SU-DHL-6 (cell line): Measurements from ENCODE around the gene PTPRN2.

Experiments
- H2AFZ ChIP-seq: fragments of 200-600 bp; sonication (generic); 2 replicates; pipeline ENCODE4 v1.6.1; 2014; ENCODE audit warnings: low read depth, mild to moderate bottlenecking, moderate library complexity, mixed read lengths, antibody characterized with exemption, low read length; ENCODE audit not compliant: severe bottlenecking
- H3F3A ChIP-seq: fragments of 200-600 bp; shearing (Covaris generic); 2 replicates; pipeline ENCODE4 v1.6.0; 2016; ENCODE audit warnings: antibody characterized with exemption, mild to moderate bottlenecking; ENCODE audit not compliant: insufficient read depth
- H3K27ac ChIP-seq: fragments of 200-600 bp; sonication (generic); 2 replicates; pipeline ENCODE4 v1.5.1; 2016; ENCODE audit warnings: low read depth, mild to moderate bottlenecking, low read length, moderate library complexity, mixed read lengths
- H3K27me3 ChIP-seq: fragments of 200-600 bp; sonication (generic), shearing (Covaris generic); 2 replicates; pipeline ENCODE4 v1.6.0; 2014; ENCODE audit warnings: mild to moderate bottlenecking, low read length
- H3K36me3 ChIP-seq: fragments of 200-600 bp; sonication (generic); 2 replicates; pipeline ENCODE4 v1.6.1; 2014; ENCODE audit warnings: mild to moderate bottlenecking, low read length, mixed read lengths
- H3K4me2 ChIP-seq: fragments of 300-600, 200-600 bp; shearing (Covaris generic), sonication (generic); 2 replicates; pipeline ENCODE4 v1.6.0; 2014; ENCODE audit warnings: low read length, low read depth, mild to moderate bottlenecking; ENCODE audit not compliant: poor library complexity, severe bottlenecking
- H3K4me3 ChIP-seq: fragments of 200-600 bp; sonication (generic); 2 replicates; pipeline ENCODE4 v1.5.1; 2014; ENCODE audit warnings: antibody characterized with exemption, low read length, mild to moderate bottlenecking, mixed read lengths; ENCODE audit not compliant: insufficient read depth, poor library complexity, severe bottlenecking
- H3K79me2 ChIP-seq: fragments of 200-600 bp; sonication (generic); 2 replicates; pipeline ENCODE4 v1.6.1; 2014; ENCODE audit warnings: mild to moderate bottlenecking, low read length, moderate library complexity; ENCODE audit not compliant: insufficient read depth
- H3K9ac ChIP-seq: fragments of 200-600 bp; sonication (generic); 2 replicates; pipeline ENCODE4 v1.7.0; 2014; ENCODE audit warnings: mild to moderate bottlenecking, low read length
- H3K9me2 ChIP-seq: fragments of 200-600 bp; sonication (generic); replicated peaks from 2 replicates; pipeline ENCODE4 v1.6.1; 2014; ENCODE audit warnings: low read length; ENCODE audit not compliant: insufficient read depth
- H3K9me3 ChIP-seq: fragments of 200-600 bp; sonication (generic); 2 replicates; pipeline ENCODE4 v1.6.1; 2014; ENCODE audit warnings: low read length, mixed read lengths; ENCODE audit not compliant: insufficient read depth
- H4K20me1 ChIP-seq: fragments of 200-600 bp; sonication (generic); 2 replicates; pipeline ENCODE4 v1.6.1; 2014; ENCODE audit warnings: low read depth, mild to moderate bottlenecking, antibody characterized with exemption, low read length, moderate library complexity, mixed read lengths
- EZH2phosphoT487 ChIP-seq: fragments of 200-600 bp; sonication (generic), shearing (Covaris generic); conservative IDR thresholded peaks from 2 replicates; pipeline ENCODE4 v1.6.1; 2018; ENCODE audit warnings: mild to moderate bottlenecking, antibody characterized with exemption, low read length, moderate library complexity, mixed read lengths
- TF ChIP-seq, protein P1 (sequence below): fragments of 200-600 bp; sonication (generic); IDR thresholded peaks from one replicate; pipeline ENCODE4 v1.5.1; 2017; ENCODE audit warnings: antibody characterized with exemption, mild to moderate bottlenecking, low read length, moderate library complexity; ENCODE audit not compliant: insufficient read depth, poor library complexity, severe bottlenecking

Gene PTPRN2

DNA sequence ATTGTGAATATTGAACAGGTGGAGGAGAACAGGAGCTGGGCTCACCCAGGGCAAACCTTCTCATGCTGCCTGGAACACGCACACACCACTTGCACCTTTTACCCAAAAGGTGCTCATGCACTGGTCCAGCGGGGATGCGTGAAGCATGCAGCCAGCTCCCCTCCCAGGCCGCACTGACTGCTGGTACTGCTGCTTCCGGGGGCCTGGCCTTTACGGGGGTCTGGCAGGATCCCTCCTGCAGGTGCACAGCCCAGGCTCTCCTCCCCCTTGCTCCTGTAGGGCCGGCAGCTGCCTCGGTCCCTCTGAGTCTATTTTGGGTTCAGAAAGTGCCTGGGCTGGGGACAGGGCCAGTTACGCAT, 1029.1 kb downstream of the PTPRN2 start:
- H3K9me3 ChIP-seq = no peaks in the 10 kb centered on the region
- no peak overlapping the region for H3K9ac ChIP-seq
- H3K4me3 ChIP-seq = no peak overlapping the region
- H4K20me1 ChIP-seq = no peaks in the 10 kb centered on the region
- no peak overlapping the region for H2AFZ ChIP-seq
- no peaks in the 10 kb centered on the region for H3K9me2 ChIP-seq
- H3K79me2 ChIP-seq = no peaks in the 10 kb centered on the region
- no peaks in the 10 kb centered on the region for H3K36me3 ChIP-seq
- H3F3A ChIP-seq = no peaks in the 10 kb centered on the region
- H3K27me3 ChIP-seq = no peaks in the 10 kb centered on the region
- H3K27ac ChIP-seq = no peak overlapping the region
- no peak overlapping the region for H3K4me2 ChIP-seq
- TF ChIP-seq, protein P1, sequence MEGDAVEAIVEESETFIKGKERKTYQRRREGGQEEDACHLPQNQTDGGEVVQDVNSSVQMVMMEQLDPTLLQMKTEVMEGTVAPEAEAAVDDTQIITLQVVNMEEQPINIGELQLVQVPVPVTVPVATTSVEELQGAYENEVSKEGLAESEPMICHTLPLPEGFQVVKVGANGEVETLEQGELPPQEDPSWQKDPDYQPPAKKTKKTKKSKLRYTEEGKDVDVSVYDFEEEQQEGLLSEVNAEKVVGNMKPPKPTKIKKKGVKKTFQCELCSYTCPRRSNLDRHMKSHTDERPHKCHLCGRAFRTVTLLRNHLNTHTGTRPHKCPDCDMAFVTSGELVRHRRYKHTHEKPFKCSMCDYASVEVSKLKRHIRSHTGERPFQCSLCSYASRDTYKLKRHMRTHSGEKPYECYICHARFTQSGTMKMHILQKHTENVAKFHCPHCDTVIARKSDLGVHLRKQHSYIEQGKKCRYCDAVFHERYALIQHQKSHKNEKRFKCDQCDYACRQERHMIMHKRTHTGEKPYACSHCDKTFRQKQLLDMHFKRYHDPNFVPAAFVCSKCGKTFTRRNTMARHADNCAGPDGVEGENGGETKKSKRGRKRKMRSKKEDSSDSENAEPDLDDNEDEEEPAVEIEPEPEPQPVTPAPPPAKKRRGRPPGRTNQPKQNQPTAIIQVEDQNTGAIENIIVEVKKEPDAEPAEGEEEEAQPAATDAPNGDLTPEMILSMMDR = no peak
- no peak for TF ChIP-seq EZH2phosphoT487

DNA sequence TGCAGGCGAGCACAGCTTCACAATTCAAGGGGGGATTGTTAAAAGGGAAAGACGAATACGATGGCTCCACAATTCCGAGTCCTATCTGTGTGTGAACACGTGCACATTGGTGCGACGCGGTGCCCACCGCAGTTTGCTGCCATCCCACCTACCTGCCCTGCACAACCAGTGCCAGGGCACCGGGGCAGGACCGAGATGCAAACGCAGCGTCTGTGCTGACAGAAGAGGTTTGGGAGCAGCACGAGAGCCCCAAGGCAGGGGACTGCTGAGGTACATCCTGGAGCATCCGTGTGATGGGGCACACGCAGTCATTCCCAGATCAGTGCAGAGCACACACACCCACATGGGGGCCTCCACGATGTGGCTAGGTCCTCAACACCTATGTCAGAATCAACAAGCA, 1029.6 kb downstream of the PTPRN2 start:
- Histone ChIP-seq H3K36me3 (no peaks in the 10 kb centered on the region), H3K9ac (no peak overlapping the region), H4K20me1 (no peaks in the 10 kb centered on the region), H3K27ac (no peak overlapping the region), H3K4me2 (no peak overlapping the region), H3K9me3 (no peaks in the 10 kb centered on the region), H3K27me3 (no peaks in the 10 kb centered on the region), H3F3A (no peaks in the 10 kb centered on the region), H3K9me2 (no peaks in the 10 kb centered on the region), H2AFZ (no peak overlapping the region), H3K79me2 (no peaks in the 10 kb centered on the region), H3K4me3 (no peak overlapping the region)
- TF ChIP-seq EZH2phosphoT487 = no peak
- TF ChIP-seq, protein P1 = no peak

GRCh38 chr7:157557263-157557662, 1030.4 kb downstream of the PTPRN2 start:
- no peak overlapping the region for H3K4me2 ChIP-seq
- no peak overlapping the region for H3K9ac ChIP-seq
- H3F3A ChIP-seq = no peaks in the 10 kb centered on the region
- no peak overlapping the region for H3K27ac ChIP-seq
- no peaks in the 10 kb centered on the region for H3K9me3 ChIP-seq
- H3K79me2 ChIP-seq = no peaks in the 10 kb centered on the region
- TF ChIP-seq, protein P1 = no peak
- no peak for TF ChIP-seq EZH2phosphoT487
- no peaks in the 10 kb centered on the region for H3K36me3 ChIP-seq
- no peaks in the 10 kb centered on the region for H3K9me2 ChIP-seq
- no peaks in the 10 kb centered on the region for H3K27me3 ChIP-seq
- H4K20me1 ChIP-seq = no peaks in the 10 kb centered on the region
- no peak overlapping the region for H2AFZ ChIP-seq
- H3K4me3 ChIP-seq = no peak overlapping the region

DNA sequence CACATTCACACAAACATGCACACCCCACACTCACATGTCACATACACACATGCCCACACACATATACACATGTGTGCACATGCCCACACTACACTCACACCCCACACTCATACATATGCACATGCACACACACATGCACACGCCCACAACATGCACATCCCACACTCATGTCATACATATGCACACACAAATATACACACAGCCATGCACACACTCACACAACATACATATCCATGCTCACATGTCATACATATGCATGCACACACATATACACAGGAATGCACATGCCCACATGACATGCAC, 1031.0 kb downstream of the PTPRN2 start:
- no peaks in the 10 kb centered on the region for H3F3A ChIP-seq
- H4K20me1 ChIP-seq = no peaks in the 10 kb centered on the region
- H3K4me2 ChIP-seq = no peak overlapping the region
- no peaks in the 10 kb centered on the region for H3K9me2 ChIP-seq
- no peak overlapping the region for H3K9ac ChIP-seq
- H3K27ac ChIP-seq = no peak overlapping the region
- TF ChIP-seq EZH2phosphoT487 = no peak
- TF ChIP-seq, protein P1 = no peak
- no peaks in the 10 kb centered on the region for H3K27me3 ChIP-seq
- H3K36me3 ChIP-seq = no peaks in the 10 kb centered on the region
- H2AFZ ChIP-seq = no peak overlapping the region
- H3K4me3 ChIP-seq = no peak overlapping the region
- H3K9me3 ChIP-seq = no peaks in the 10 kb centered on the region
- H3K79me2 ChIP-seq = no peaks in the 10 kb centered on the region
